ENCODE data around the gene METTL21A. TPM values are rescaled to one million over a fixed set of nuclear protein-coding genes. Genes with fewer than 3 reads are reported as not detected.

Gene METTL21A
- total and polyA plus RNA-seq, 2 of the 13 experiments (the other 11 are each of a cell fraction or from before 2014, with no cell fraction given) = 42.4 to 61.2 TPM

DNA sequence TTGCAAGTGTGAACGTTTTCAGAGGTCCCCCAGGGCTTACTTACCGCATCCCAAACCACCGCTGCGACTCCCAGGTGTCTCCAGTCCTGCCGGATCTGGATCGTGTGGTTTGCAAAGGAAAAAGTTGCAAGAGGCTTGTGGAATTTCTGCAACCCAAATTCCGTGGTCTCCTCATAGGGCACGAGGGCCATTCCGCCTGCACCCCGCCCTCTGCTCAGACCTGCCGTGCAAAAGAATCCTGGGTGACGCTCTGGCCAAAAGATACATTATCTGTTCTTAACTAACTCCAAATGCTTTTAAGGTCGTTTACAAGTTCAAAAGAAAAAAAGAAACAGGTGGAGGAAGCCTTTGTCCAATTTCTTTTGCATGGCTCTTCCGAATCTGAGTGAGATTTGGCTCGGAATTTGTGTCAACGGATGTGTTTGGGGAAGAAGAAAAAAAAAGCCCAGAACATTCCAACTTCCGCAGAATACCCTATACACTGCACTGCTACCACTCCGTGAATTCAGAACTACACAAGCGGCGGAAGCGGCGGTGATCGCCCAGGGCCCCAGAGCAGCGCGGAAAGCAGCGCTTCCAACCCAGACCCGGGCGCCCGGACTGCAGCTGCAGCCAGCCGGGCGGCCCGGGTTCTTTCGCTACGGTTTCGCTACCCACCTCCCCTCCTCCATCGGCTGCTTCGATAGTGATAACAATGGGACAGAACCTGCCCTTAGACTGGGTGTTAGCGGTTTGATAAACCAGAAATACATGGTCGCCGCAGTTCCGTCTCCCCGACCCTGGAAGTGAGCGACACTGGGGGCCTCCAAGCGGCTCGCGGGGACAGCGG lies 795 bp downstream of the METTL21A start (continued):
- TF ChIP-seq, protein P1, sequence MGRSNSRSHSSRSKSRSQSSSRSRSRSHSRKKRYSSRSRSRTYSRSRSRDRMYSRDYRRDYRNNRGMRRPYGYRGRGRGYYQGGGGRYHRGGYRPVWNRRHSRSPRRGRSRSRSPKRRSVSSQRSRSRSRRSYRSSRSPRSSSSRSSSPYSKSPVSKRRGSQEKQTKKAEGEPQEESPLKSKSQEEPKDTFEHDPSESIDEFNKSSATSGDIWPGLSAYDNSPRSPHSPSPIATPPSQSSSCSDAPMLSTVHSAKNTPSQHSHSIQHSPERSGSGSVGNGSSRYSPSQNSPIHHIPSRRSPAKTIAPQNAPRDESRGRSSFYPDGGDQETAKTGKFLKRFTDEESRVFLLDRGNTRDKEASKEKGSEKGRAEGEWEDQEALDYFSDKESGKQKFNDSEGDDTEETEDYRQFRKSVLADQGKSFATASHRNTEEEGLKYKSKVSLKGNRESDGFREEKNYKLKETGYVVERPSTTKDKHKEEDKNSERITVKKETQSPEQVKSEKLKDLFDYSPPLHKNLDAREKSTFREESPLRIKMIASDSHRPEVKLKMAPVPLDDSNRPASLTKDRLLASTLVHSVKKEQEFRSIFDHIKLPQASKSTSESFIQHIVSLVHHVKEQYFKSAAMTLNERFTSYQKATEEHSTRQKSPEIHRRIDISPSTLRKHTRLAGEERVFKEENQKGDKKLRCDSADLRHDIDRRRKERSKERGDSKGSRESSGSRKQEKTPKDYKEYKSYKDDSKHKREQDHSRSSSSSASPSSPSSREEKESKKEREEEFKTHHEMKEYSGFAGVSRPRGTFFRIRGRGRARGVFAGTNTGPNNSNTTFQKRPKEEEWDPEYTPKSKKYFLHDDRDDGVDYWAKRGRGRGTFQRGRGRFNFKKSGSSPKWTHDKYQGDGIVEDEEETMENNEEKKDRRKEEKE (IDR thresholded peaks at IDR 0.05) = no peak
- TF ChIP-seq, protein P2, sequence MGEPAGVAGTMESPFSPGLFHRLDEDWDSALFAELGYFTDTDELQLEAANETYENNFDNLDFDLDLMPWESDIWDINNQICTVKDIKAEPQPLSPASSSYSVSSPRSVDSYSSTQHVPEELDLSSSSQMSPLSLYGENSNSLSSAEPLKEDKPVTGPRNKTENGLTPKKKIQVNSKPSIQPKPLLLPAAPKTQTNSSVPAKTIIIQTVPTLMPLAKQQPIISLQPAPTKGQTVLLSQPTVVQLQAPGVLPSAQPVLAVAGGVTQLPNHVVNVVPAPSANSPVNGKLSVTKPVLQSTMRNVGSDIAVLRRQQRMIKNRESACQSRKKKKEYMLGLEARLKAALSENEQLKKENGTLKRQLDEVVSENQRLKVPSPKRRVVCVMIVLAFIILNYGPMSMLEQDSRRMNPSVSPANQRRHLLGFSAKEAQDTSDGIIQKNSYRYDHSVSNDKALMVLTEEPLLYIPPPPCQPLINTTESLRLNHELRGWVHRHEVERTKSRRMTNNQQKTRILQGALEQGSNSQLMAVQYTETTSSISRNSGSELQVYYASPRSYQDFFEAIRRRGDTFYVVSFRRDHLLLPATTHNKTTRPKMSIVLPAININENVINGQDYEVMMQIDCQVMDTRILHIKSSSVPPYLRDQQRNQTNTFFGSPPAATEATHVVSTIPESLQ (CRISPR knock-in tag; conservative IDR thresholded peaks at IDR 0.05) = no peak
- TF ChIP-seq KMT2A (CRISPR knock-in tag; IDR thresholded peaks at IDR 0.05) = peak; percentile 28; the same call in 1 of the 2 replicates
- TF ChIP-seq SALL1 (CRISPR knock-in tag; IDR thresholded peaks at IDR 0.05) = 0 out of 2 replicates have a peak, but pooled peaks have one; percentile 28
- no peak for TF ChIP-seq NFATC3 (CRISPR knock-in tag; IDR thresholded peaks at IDR 0.05)
- no peak for TF ChIP-seq SMYD3 (CRISPR knock-in tag; IDR thresholded peaks at IDR 0.05)
- TF ChIP-seq ARNT2 (CRISPR knock-in tag; IDR thresholded peaks at IDR 0.05; ENCODE audit: low read depth) = no peak
- no peak for TF ChIP-seq SCMH1 (CRISPR knock-in tag; IDR thresholded peaks at IDR 0.05; ENCODE audit: borderline replicate concordance)
- TF ChIP-seq KLF13 (CRISPR knock-in tag; IDR thresholded peaks at IDR 0.05) = no peak
- TF ChIP-seq STAT5B (CRISPR knock-in tag; IDR thresholded peaks at IDR 0.05) = no peak
- TF ChIP-seq SMARCC2 (IDR thresholded peaks at IDR 0.05) = no peak
- TF ChIP-seq ZNF776 (CRISPR knock-in tag; IDR thresholded peaks at IDR 0.05) = 0 out of 2 replicates have a peak, but pooled peaks have one; percentile 13
- TF ChIP-seq ZNF589 (CRISPR knock-in tag; conservative IDR thresholded peaks at IDR 0.05) = peak; percentile 66; the same call in 1 of the 2 replicates
- TF ChIP-seq SNRNP70 (IDR thresholded peaks at IDR 0.05; ENCODE audit: low read depth, low read length) = no peak
- no peak for TF ChIP-seq SMARCE1 (IDR thresholded peaks at IDR 0.05; ENCODE audit: borderline replicate concordance)
- peak; percentile 9; the same call in 1 of the 2 replicates for TF ChIP-seq YEATS4 (CRISPR knock-in tag; IDR thresholded peaks at IDR 0.05; ENCODE audit: borderline replicate concordance)
- TF ChIP-seq ZNF883 (CRISPR knock-in tag; IDR thresholded peaks at IDR 0.05; ENCODE audit: not compliant biosample characterization) = no peak
- TF ChIP-seq, protein P3, sequence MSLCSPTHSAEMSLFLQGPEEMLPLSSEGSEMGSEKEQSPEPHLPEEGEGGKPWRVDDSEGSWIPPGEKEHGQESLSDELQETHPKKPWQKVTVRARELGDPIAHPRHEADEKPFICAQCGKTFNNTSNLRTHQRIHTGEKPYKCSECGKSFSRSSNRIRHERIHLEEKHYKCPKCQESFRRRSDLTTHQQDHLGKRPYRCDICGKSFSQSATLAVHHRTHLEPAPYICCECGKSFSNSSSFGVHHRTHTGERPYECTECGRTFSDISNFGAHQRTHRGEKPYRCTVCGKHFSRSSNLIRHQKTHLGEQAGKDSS (CRISPR knock-in tag; IDR thresholded peaks at IDR 0.05; ENCODE audit: borderline replicate concordance, low read depth) = no peak
- no peak for TF ChIP-seq NBN (conservative IDR thresholded peaks at IDR 0.05)
- no peak for TF ChIP-seq REXO4 (CRISPR knock-in tag; IDR thresholded peaks at IDR 0.05; ENCODE audit: borderline replicate concordance)
- TF ChIP-seq JUND (CRISPR knock-in tag; IDR thresholded peaks at IDR 0.05) = no peak
- no peak for TF ChIP-seq FOXA1 (IDR thresholded peaks at IDR 0.05)
- TF ChIP-seq FOXA1 (CRISPR knock-in tag; IDR thresholded peaks at IDR 0.05) = no peak
- TF ChIP-seq ZNF143 (CRISPR knock-in tag; IDR thresholded peaks at IDR 0.05) = peak; percentile 0; the same call in 1 of the 2 replicates

Measured in HepG2 (cell line).